Stimulated activated CD4-positive, alpha-beta T cell treated with anti-CD3 and anti-CD28 coated beads, Interleukin-1b, Interleukin-23, amount 100 ng/mL, for 24 hours (primary cell): ENCODE data around the gene IL10.
"Not testable (repeated sequence)": the region's sequence is repeated elsewhere in the genome, so short reads cannot be mapped to it uniquely, and the experiment has no call there.

ENCODE experiments used
- DNase-seq, 4 experiments: peaks; one replicate each; pipeline ENCODE4 v3.0.0-alpha.2; 2020; ENCODE audit warnings: low read depth in 4 of 4, low spot score in 1 of 4

IL10 gene

GRCh38 chr1:206794294-206794908 lies 22.1 kb upstream of the IL10 start:
- DNase-seq, result peak in 1 of 4 experiments; percentile 44

- no peak for DNase-seq
Observed at GRCh38 chr1:206793620-206794019, 21.3 kb upstream of the IL10 start.

- no peak for DNase-seq
Observed at GRCh38 chr1:206792939-206793607, 20.8 kb upstream of the IL10 start.

GRCh38 chr1:206790502-206791250 lies 18.4 kb upstream of the IL10 start:
- DNase-seq, result no peak

GRCh38 chr1:206788487-206789050 lies 16.3 kb upstream of the IL10 start:
- no peak for DNase-seq

GRCh38 chr1:206787891-206788290 lies 15.6 kb upstream of the IL10 start:
- DNase-seq, result no peak

- DNase-seq, result no peak
Observed at GRCh38 chr1:206786212-206786886, 14.1 kb upstream of the IL10 start.

GRCh38 chr1:206785182-206785765 lies 13.0 kb upstream of the IL10 start:
- no peak for DNase-seq

- peak; percentile 58 to 86 (median 72) for DNase-seq
Observed at GRCh38 chr1:206784471-206784903, 12.2 kb upstream of the IL10 start.

GRCh38 chr1:206783506-206783905 lies 11.2 kb upstream of the IL10 start:
- no peak for DNase-seq

- no peak for DNase-seq
Observed at GRCh38 chr1:206782448-206782847, 10.2 kb upstream of the IL10 start.

GRCh38 chr1:206779638-206780037 lies 7.3 kb upstream of the IL10 start:
- no peak for DNase-seq

- DNase-seq, result not testable (repeated sequence)
Observed at GRCh38 chr1:206778911-206779310, 6.6 kb upstream of the IL10 start.

- DNase-seq, result no peak
Observed at GRCh38 chr1:206778031-206778430, 5.7 kb upstream of the IL10 start.

GRCh38 chr1:206776229-206776628 lies 3.9 kb upstream of the IL10 start:
- no peak for DNase-seq

- DNase-seq, result no peak
Observed at GRCh38 chr1:206774093-206774492, 1.8 kb upstream of the IL10 start.

- DNase-seq, result no peak
Observed at GRCh38 chr1:206771338-206771692, 979 bp downstream of the IL10 start.

GRCh38 chr1:206770531-206771337 lies 1.6 kb downstream of the IL10 start, which contains the start of gene IL19:
IL19 (plus strand) TSS chr1:206770773; CDS start chr1:206836663, 65,890 bp downstream.
- DNase-seq, result no peak

- peak in 2 of 4 experiments; percentile 28 to 51 for DNase-seq
Observed at GRCh38 chr1:206769304-206769731, 3.0 kb downstream of the IL10 start.
